Kidney tubule cell (primary cell): ENCODE data around the gene ENPP1.

ENCODE experiments used
- DNase-seq: peaks from one replicate; pipeline ENCODE4 v3.0.0-alpha.2; 2018; ENCODE audit warnings: low spot score

Gene ENPP1

DNA sequence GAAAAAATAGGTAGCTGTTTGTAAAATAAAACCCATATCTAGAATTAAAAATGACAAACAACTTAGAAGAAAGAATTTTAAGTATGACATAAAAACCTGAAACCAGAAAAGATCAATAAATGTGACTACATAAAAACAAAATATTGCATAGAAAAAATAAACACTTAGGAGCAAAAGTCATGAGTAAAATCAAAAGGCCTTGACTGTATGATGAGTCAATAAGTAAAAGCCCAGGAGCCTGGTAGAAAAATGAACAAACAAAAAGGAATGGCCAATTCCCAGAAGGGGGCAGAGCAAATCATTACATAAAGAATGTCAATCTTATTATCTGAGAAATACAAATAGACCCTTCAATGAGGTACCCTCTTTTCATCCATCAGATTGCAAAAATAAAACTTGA lies 20.7 kb upstream of the ENPP1 start:
- no peak for DNase-seq

- no peak for DNase-seq
Measured at GRCh38 chr6:131787766-131788712, 19.8 kb upstream of the ENPP1 start.

DNA sequence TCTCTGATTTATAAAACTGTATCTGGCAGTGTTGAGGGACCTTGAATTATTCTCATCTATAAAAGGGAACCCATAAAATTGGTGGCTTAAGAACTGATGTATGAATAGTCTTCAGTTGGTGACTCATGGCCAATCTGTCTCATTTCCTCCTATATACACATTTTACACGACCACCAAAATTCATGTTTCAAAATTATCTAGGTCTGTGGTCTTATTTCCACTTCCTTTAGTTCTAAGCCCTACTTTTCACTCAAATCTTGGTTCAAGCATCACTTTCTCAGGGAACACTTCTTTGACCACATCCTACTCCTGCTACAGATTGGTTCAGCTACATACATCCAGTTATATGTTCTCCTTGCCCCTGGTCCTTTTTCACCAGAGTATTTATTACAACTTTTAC lies 18.6 kb upstream of the ENPP1 start:
- DNase-seq = no peak

DNA sequence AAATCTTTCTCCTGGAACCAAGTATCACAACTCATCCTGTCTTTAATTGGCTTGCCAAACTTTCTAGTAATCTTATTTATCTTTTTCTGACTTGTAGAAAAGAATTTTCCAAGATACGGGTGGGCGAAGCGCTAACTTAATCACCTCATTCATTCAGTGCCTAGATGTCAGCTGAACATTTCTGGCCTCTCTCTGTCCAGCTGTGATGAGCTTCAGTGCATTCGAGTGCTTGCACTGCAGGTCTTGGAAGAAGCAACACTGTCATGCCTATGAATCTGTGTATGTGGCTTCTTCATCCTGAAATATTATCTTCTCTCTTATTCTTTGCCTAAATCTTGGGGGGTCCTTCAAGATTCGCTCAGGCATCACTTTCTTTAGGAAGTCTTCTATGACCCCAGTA lies 16.3 kb upstream of the ENPP1 start:
- no peak for DNase-seq

- DNase-seq = peak; percentile 78
Measured at GRCh38 chr6:131792091-131792496, 15.7 kb upstream of the ENPP1 start.

GRCh38 chr6:131795366-131795765 lies 12.5 kb upstream of the ENPP1 start:
- DNase-seq = no peak

- no peak for DNase-seq
Measured at GRCh38 chr6:131802347-131802746, 5.5 kb upstream of the ENPP1 start.

GRCh38 chr6:131803007-131803769 lies 4.6 kb upstream of the ENPP1 start:
- DNase-seq = no peak

GRCh38 chr6:131804131-131804530 lies 3.7 kb upstream of the ENPP1 start:
- DNase-seq = no peak

- DNase-seq = no peak
Measured at GRCh38 chr6:131807321-131807643, 538 bp upstream of the ENPP1 start.

GRCh38 chr6:131808460-131809269 lies 845 bp downstream of the ENPP1 start:
- DNase-seq = no peak

DNA sequence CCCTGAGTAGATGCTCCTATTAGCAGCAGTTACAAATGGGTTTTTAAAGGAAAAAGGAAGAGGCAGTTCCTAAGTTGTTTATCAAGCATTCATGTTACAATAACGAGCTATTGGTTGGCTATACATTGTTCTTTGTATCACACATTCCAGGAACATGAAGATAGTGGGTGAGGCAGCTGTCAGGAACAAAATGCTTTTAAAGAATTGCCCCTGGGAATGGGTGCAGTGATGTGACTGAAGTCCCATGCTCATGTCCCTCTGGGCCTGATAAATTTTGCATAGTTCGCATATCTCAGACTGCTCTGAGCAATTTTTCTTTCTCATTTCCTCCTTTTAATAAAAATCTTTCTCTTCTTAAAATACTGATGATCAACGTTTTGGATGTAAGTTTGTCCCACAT lies 3.7 kb downstream of the ENPP1 start:
- DNase-seq = no peak

DNA sequence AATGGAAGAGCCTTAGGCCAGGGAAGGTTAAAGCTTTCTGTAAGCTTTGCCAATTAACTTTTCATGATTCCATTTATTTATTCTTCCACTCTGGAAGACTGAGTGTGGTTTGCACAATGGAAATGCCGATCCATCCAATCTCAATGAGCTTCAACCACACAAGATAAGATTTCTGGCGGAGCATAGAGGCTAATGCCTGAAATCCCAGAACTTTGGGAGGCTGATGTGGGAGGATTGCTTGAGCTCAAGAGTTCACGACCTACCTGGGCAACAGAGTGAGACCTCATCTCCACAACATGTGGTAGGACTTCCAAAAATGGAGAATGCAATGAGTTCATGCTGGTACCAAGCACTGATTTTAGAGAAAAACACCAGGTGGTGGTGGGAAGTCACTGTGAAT lies 6.2 kb downstream of the ENPP1 start:
- no peak for DNase-seq

GRCh38 chr6:131816869-131817268 lies 9.0 kb downstream of the ENPP1 start:
- DNase-seq = no peak

GRCh38 chr6:131819572-131820124 lies 11.8 kb downstream of the ENPP1 start:
- DNase-seq = peak; percentile 60

DNA sequence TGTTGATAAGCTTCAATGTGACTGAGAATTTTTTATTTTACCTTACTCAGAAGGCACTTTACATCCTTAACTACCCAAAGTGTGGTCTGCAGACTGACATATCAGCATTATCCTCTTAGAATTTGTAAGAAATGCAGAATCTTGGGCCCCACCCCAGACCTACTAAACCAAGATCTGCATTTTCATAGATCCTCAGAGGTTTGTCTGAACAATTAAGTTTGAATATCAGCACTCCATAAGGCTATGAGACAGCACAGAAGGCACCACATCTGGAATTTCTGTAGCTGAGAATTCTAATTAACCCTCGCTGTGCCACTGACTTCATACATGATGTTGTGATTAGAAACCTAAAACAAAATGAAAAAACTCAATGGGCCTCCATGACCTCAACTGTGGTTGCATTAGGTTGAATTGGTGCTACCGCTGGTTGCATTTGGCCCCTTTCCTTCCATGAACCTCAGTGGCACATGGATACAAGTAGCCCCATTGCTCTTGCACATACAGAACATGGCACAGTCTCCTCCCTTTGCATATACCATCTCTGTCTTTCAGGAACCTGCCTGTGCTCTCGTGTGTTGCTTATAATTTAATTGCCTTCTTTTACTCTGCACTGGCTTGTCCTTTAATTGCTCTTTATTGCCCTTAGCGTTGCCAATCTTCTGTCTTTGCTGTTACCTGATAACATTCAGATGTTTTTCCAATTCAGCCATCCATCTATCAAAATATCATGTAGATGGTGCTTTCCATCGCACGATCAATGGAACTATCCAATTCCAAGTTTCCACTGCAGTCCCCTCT lies 13.4 kb downstream of the ENPP1 start:
- DNase-seq = no peak

DNA sequence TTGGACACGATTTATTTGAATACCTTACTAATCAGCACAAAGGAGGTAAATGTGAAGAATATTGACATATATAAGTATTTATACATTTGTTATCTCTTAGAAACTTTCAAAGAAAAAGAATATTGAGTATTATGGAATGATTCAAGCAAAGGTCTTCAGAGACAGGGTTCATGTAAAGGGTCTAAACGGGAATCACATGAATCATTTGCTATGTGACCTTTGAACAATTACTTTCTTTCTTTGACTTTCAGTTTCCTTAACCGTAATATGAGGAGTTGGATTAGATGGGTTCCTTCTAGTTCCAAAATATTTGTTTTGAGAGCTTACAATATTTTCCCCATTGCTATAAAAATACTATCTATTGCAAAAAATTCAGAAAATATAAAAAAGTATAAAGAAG lies 14.3 kb downstream of the ENPP1 start:
- no peak for DNase-seq

- no peak for DNase-seq
Measured at GRCh38 chr6:131823276-131823902, 15.6 kb downstream of the ENPP1 start.

- no peak for DNase-seq
Measured at GRCh38 chr6:131825946-131826345, 18.1 kb downstream of the ENPP1 start.

DNA sequence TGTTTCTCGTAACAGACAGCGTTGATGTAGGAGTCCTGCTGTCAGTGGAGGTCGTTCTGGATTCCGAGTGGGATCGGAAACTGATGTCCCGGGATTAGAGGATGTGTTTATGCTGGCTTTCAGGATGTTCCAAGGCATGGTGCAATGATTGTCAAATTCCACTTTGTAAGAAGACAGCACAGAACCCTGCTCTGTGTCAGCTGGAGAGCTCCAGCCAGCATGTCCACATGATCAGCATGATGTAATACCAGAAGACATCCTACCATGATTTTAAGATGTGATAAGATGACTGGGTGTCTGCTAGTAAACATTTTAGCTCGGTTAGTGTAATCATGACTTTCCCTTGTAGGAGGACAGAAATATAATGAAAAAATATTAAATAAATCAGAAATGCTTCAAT lies 20.3 kb downstream of the ENPP1 start:
- DNase-seq = no peak

DNA sequence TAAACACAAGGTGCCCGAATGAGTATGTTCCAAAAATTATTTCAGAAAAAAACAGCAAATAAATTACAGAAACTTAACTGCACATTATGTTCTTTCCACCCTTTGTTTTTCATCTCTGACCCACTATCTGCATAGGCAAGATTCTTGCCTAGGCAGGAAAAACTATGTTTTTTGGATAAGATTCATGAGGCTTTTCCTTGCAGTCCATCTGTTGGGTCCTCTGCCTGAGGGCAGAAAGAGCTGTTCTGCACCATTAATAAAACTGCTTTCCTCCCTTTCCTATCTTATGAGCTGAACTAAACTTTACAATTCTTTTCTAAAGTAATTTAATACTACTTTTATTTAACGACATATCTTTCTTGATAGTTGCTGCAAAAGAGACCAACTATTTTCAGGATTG lies 21.1 kb downstream of the ENPP1 start:
- DNase-seq = no peak
